GM18499 (cell line): ENCODE results near the gene FBN1.

Experiments used
- ATAC-seq: cut with Tn5 transposase; IDR thresholded peaks from one replicate; pipeline ENCODE4 v1.9.1; 2021; ENCODE audit warnings: moderate number of reproducible peaks; ENCODE audit not compliant: insufficient read depth, unreplicated experiment

Gene FBN1

DNA sequence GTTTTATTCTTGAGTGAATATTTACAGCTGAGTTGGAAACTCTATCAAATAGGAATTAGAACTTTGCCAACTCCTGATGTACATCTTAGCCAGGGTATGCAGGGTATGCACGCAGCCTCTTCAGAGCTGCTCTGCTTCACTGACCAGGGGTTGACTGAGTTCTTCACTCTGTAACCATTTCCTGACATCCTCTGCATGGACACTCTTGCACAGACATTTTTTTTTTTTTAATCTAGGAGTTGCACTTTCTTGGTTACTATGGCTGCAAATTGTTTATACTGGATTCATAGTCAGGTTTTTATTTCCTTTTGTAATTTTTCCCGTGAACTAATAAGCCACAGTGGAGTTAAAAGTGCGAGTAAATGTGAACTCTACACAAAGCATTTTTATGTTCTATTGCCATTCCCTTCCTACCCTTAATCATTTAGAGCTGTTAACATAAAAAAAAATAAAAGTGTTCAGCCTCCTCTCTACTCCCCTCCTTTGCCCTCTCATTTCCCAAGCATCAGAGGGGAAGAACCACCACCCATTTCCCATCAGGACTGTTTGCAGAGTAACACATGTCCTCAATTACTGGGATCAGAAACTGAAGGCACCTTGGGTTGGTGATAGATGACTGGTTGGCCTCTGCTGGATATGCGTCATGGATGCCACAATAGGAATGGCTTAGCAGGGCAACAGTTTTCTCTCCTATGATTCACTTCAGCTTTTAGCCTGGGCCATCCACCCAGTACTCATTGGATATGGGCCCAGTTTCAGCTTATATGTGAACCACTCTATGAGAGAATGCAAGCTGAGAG is 260.3 kb downstream of the FBN1 start:
- ATAC-seq: no peak

DNA sequence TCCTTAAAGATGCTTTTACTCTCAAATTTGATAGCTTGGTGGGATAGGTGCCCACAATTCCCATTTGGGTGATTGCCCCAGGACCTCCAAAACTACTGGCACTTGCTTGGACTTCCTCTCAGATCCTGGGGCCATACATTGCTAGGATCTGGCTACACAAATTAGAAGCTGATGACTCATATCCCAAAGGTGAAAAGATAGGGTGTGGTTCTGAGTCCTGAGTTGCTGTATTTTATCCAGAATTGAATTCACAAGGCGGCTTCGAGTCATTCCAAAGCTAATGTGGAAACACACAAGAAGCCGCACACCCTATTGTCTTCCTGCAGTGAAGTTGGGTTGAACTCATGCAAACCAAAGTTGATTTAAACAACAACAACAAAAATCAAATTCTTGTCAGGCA is 260.9 kb downstream of the FBN1 start:
- ATAC-seq: no peak

DNA sequence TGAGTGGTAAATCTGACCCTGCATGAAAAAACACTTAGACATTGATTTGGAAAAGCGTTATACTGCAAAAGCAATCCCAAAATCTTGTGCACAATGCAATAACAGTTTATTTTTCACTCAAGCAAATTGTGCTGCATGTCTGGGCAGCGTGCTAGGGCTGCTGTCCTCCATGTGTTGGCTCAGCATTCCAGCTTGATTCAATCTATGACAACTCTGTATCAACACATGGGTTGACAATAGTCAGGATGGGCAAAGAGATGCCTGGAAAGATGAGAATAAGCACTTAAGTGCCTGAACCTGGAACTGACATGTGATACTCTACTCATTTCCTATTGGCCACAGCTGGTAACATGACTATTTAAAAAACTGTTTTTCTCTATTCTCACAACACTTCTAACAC is 262.5 kb downstream of the FBN1 start:
- no peak for ATAC-seq

DNA sequence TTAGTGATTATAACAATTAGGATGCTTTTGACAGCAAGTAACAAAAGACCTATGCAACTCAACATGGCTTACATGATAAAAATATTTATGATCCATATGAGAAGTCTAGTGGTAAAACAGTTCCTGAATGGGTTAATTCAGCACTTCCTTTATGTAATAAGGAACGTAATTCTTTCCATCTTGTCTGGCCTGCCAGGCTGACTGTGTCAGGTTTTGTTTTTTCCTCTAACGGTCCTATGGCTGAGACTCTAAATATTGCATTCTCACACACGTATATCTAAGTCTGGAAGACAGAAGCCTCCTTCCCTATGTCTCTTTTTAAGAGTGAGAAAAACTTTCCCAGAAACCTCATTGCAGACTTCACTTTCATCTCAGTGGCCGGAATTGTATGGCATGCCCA is 263.6 kb downstream of the FBN1 start:
- ATAC-seq: no peak

DNA sequence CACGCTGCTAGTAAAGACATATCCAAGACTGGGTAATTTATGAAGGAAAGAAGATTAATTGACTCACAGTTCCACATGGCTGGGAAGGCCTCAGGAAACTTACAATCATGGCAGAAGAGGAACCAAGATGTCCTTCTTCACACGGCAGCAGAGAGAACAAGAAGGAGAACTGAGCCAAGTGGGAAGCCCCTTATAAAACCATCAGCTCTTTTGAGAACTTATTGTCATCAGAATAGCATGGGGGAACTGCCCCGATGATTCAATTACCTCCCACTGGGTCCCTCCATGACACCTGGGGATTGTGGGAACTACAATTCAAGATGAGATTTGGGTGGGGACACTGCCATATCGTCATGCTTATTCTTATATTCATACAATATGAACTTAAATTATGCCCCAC is 265.3 kb downstream of the FBN1 start:
- no peak for ATAC-seq

DNA sequence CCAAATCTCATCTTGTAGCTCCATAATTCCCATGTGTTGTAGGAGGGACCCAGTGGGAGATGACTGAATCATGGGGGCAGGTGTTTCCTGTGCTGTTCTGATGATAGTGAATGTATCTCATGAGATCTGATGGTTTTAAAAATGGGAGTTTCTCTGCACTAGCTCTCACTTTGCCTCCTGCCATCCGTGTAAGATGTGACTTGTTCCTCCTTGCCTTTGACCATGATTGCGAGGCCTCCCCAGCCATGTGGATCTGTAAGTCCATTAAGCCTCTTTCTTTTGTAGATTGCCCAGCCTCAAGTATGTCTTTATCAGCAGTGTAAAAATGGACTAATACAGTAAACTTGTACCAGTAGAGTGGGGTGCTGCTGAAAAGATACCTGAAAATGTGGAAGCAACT is 269.7 kb downstream of the FBN1 start:
- no peak for ATAC-seq

DNA sequence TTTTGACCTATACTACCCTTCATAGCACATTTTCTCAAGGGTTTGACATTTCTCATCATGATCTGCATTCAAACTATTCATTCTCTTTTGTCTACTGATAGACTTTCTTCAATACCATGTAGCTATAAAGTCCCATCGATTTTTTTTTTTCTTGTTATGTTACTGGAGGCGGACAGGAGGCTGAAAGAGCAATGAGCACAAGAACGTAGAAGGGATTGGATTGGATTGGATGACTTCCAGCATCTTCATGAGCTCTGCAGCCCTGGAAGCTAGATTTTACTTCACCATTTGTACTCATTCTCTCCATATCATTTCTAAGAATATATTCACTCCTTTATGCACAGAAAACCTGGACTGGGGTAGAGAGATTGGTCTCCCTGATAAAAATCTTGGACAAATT is 271.0 kb downstream of the FBN1 start:
- ATAC-seq: no peak

DNA sequence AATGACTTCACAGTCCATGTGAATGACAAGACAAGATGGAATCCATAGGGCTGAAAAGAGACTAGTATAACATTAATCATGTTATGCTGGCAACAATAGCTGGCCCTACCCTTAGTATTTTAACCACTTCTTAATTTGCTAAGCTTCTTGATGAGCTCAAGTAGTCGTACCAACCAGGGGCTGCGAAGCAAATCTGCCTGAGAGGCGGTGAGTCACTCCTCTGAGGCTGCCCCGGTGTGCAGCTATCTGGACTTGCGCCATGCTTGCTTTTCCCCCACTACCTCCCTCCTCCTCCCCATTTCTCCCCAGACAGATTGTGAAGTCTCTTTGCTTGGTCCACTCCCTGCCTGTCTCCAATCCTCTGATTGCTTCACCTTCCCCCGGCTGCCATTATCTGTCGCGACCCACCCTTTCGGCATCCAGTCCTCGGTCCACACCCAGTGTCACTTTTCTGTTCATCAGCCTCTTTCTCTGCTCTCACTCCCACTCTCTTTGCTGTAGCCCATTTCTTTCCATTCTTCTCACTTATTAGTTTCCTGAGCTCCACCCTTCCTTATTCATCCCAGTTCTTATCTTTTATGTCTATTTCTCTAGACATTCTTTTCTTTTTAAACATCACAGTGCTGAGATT is 271.6 kb downstream of the FBN1 start:
- ATAC-seq: no peak

DNA sequence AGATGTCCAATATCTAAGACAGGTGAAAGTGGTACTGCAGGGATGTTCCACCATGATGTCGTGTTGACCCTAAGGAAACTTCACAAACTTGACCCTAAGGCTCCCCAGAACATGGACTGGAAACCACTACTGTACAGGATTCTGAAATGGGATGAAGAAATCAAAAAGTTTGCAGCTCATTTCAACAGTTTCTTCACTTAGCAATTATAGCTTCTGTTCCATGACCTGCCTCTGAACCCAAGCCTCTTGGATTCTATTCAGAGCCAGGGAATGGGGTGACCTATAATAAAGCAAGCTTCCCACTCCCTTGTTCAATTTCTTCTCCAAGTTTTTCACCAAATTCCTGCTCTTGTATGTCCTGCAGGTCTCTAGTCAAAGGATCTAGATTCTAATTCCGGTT is 273.5 kb downstream of the FBN1 start:
- no peak for ATAC-seq

DNA sequence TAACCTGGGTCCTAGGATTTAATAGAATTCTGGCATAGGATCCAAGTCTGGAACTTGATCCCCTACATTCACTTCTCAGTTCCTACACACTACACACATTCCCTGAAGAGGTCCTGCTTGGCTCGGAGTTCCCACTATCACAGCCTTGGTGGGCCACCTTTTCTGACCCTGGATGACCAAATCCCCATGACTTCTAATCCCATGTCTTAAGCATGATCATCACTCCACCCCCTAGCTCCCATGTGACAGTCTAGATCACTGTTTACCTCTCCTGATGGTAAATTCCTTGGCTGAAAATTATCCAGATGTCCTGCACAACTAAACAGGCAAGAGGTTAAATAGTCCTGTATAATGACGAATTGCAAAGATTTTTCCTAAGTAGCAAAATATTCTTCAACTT is 274.0 kb downstream of the FBN1 start:
- ATAC-seq: no peak

DNA sequence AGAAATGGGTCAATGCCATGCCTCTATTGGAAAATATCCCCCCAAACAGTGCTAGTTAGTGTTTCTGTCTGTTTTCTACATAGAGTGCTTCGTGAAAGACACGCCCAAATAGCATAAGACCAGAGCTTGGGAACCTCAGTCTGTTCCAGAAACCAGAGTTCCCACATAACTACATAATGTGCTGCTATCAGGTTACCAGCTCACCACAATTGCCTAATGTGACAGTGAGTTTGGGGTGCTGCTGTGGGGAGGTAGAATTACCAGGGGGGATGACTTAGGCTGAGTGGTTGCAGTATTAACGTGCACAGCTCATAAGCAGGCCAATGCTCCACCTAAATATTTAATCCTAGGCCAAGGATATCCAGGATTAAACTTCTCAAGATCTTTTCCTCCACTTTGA is 275.0 kb downstream of the FBN1 start:
- no peak for ATAC-seq

DNA sequence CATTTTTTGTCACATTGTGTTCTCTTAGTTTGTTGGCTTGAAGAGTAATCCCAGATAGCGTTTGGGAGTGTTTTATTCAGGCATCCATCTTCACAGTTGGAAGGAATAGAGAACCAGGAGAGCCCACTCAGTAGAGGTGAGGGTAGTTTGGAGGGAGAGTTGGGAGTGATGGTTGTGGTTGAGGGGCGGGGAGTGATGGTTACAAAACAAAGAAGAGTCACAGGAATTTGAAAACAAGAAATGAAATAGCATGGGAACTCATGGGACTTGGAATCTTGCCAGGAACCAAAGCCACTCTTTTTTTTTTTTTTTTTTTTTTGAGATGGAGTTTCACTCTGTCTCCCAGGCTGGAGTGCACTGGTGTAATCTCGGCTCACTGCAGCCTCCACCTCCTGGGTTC is 278.0 kb downstream of the FBN1 start:
- no peak for ATAC-seq

DNA sequence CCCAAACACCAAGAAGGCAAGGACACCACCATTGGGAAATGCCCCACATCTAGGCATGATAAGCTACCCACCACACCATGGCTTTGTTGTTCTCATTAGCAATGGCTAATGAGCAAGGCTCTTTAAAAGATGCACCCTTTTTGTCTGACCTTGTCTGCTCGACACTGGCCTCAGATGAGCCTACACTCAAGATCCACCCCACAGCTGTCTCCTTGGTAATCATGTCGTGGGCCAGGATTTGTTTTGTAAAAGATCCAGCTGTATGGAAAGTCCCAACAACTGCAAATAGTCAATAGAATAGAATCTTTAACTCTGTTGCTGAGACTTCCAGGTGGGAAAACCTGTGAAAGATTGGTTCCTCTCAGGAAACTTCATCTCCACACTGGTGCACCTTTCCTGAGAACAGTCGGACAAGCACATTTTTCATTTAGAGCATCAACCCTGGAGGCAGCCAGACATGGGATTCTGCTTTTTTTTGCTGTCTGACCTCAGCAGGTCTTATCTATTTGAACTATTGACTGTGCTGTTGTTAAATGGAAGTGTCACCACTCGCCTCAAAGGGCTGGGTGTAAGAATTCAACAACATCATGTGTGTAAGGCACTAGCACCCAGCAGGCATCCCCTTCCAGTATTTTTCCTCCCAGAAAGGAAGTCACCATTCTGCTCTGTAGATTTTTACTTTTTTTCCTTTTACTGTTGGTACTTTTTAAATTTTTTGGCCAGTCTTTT is 278.8 kb downstream of the FBN1 start:
- no peak for ATAC-seq

DNA sequence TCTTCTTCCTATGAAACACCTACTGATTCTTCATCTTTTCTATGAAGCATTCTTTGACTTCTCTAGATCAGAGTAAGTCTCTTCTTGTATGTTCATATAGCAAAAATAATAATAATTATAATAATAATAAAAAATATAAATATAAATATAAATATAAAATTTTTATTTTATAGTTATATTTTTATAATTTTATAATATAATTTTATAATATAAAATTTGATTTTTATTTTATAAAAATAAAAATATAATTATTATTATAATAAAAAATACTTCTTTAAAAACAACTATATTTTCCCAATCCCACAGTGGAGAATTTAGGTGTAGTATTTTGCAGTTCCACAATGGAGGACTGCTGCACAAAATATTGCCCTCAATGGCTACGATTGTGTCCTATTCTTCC is 279.9 kb downstream of the FBN1 start:
- ATAC-seq: no peak

DNA sequence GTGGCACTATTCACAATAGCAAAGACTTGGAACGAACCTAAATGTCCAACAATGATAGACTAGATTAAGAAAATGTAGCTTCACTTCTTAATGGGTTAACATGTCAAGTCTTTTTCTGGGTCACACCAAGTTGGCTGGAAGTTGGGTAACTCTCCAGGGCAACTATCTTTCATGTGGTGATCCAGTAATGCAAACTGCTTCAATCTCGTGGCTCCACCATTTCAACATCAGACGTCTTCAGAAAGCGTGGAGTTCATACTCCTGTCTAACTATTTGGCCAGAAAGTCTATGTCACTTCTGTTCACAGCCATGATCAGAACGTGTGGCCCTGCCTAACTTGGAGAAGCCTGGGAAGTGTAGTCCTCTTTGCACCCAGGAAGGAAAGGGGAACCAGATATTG is 282.0 kb downstream of the FBN1 start:
- ATAC-seq: no peak

DNA sequence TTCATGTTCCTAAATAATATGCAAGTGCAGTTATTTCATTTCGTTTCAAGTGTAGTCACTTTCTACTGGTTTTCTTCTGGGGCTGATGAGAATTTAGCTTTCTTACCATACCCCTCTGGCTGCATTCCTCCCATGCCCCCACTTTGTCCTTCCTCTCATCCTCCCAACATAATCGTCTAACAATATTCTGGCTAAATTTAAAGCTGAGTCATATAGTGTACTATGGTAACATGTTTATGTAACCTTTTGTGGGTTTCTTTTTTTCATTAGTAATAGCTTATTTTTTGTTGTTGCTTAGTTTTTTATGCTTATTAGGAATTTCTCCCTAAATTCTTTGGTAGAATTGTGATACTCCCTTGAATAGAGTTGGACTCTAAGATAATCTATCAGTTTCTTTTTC is 283.8 kb downstream of the FBN1 start:
- ATAC-seq: no peak

DNA sequence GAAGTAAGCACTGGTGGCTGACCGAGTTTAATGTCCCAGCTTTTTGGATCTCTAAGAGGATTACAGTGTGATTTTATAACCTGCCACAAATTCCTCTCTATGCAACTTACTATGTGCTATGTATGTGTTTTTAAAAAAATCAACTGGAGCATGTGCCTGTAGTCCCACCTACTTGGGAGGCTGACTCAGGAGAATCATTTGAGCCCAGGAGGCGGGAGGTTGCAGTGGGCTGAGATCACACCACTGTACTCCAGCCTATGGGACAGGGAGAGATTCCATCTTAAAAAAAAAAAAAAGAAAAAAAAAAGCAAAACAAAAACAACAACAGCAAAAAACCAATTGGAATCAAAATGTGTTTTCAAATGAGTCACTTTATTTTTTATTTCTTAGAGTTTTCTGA is 284.7 kb downstream of the FBN1 start:
- ATAC-seq: no peak
